ENCODE results near the gene RPL9. TPM values are rescaled to one million over a fixed set of nuclear protein-coding genes. Genes with fewer than 3 reads are reported as not detected.
A peak's percentile ranks its signal among the peaks of the same experiment; 100 is the strongest.

RPL9 gene
- total and polyA plus RNA-seq, 2 of the 13 experiments (the other 11 are each of a cell fraction or from before 2014, with no cell fraction given), result 993 to 2,148 TPM

GRCh38 chr4:39470402-39470801, 11.7 kb upstream of the RPL9 start:
- ChIA-PET POLR2A (interaction anchor here (1.0 to 5.3 kb wide), 5 partner anchors 11 to 227 kb away, joined by 3 to 34 read pairs (median 12); partner anchors contain the start of genes LIAS, RPL9, SMIM14 and UBE2K), CTCF (ENCODE audit: low intra/inter-chr PET ratio, low total read pairs) (interaction anchor here (1.3 kb wide), 1 partner anchor 122 kb away, joined by 6 read pairs; no protein-coding TSS in a partner anchor)
- DNase-seq (ENCODE audit: low spot score) (peak; percentile 49), ATAC-seq (peak; percentile 64), FAIRE-seq (peak; percentile 51)
- Histone ChIP-seq H3K27me3 (ENCODE audit: control insufficient read depth in 1 of 2, insufficient read depth in 2 of 2, low read length in 2 of 2) (no peaks in the 10 kb centered on the region), H3K9ac (ENCODE audit: insufficient read depth, low read depth, low read length) (no peak overlapping the region), H3K79me2 (ENCODE audit: insufficient read depth, low read length) (no peaks in the 10 kb centered on the region), H3K36me3 (replicated peaks in 1 of 2; ENCODE audit: control insufficient read depth in 1 of 2, insufficient read depth in 2 of 2, low read length in 2 of 2) (peaks cover 0 to 2% of the 10 kb centered on the region in 2 experiments; a peak in 1 of 5 replicates), H3K4me2 (ENCODE audit: low read depth, low read length) (no peak overlapping the region), H3K4me1 (ENCODE audit: insufficient read depth, low read length) (peaks cover 54% of the 10 kb centered on the region), H4K20me1 (ENCODE audit: insufficient read depth, low read length) (no peaks in the 10 kb centered on the region), H3K9me3 (ENCODE audit: low read length) (no peaks in the 10 kb centered on the region), H3K4me3 (replicated peaks in 1 of 3; ENCODE audit: insufficient read depth in 1 of 3, low read depth in 2 of 3, low read length in 3 of 3) (no peak overlapping the region), H2AFZ (ENCODE audit: low read length) (no peak overlapping the region), H3K27ac (ENCODE audit: extremely low read length, insufficient read depth, low read length) (peak overlapping the region; percentile 77)
- intact Hi-C loops (cut with micrococcal nuclease; ENCODE audit: unreplicated experiment), result no loop called here
- no TSS peak for BruUV-seq (replicated peaks)
- 35% methylated on average over 1 of the region's 1 CpG for WGBS (ENCODE audit: low lambda C conversion rate)
- in situ Hi-C loops (cut with HindIII; ENCODE audit: extremely low pct_ligation_motif_present, low pct_unique_long_range_greater_than_20kb), result no loop called here
- TF ChIP-seq, protein P1, sequence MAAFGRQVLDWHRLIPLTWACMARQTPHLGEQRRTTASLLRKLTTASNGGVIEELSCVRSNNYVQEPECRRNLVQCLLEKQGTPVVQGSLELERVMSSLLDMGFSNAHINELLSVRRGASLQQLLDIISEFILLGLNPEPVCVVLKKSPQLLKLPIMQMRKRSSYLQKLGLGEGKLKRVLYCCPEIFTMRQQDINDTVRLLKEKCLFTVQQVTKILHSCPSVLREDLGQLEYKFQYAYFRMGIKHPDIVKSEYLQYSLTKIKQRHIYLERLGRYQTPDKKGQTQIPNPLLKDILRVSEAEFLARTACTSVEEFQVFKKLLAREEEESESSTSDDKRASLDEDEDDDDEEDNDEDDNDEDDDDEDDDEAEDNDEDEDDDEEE (CRISPR knock-in tag; IDR thresholded peaks at IDR 0.05), result no peak
- TF ChIP-seq ZNF790 (CRISPR knock-in tag; IDR thresholded peaks at IDR 0.05; ENCODE audit: borderline replicate concordance), result no peak
- TF ChIP-seq ZMAT5 (CRISPR knock-in tag; IDR thresholded peaks at IDR 0.05; ENCODE audit: borderline replicate concordance, low read depth), result no peak
- TF ChIP-seq SAP130 (CRISPR knock-in tag; IDR thresholded peaks at IDR 0.05; ENCODE audit: low read depth), result peak; percentile 41; the same call in 1 of the 2 replicates
- peak; percentile 54 for TF ChIP-seq GATAD2A (CRISPR knock-in tag; IDR thresholded peaks at IDR 0.05)
- TF ChIP-seq HDAC1 (CRISPR knock-in tag; IDR thresholded peaks at IDR 0.05), result 0 out of 2 replicates have a peak, but pooled peaks have one; percentile 38
- TF ChIP-seq NR2F1 (CRISPR knock-in tag; IDR thresholded peaks at IDR 0.05), result 0 out of 4 replicates have a peak, but pooled peaks of 1 of the 2 experiments have one; percentile 28
- TF ChIP-seq RCOR2 (CRISPR knock-in tag; IDR thresholded peaks at IDR 0.05), result 0 out of 2 replicates have a peak, but pooled peaks have one; percentile 35
- no peak for TF ChIP-seq ZNF138 (CRISPR knock-in tag; IDR thresholded peaks at IDR 0.05; ENCODE audit: low read depth)
- no peak for TF ChIP-seq SOX13 (IDR thresholded peaks at IDR 0.05)
- peak in 1 of 2 experiments; percentile 52; a peak in 1 of 4 replicates for TF ChIP-seq SOX13 (CRISPR knock-in tag; conservative IDR thresholded peaks at IDR 0.05 in 1 of 2, IDR thresholded peaks at IDR 0.05 in 1 of 2)
- TF ChIP-seq NAIF1 (CRISPR knock-in tag; IDR thresholded peaks at IDR 0.05; ENCODE audit: borderline replicate concordance), result no peak
- no peak for TF ChIP-seq EHMT2 (IDR thresholded peaks at IDR 0.05; ENCODE audit: borderline replicate concordance, low read depth, low read length)
- TF ChIP-seq NFATC3 (CRISPR knock-in tag; IDR thresholded peaks at IDR 0.05), result no peak
- no peak for TF ChIP-seq ZNF460 (CRISPR knock-in tag; IDR thresholded peaks at IDR 0.05; ENCODE audit: borderline replicate concordance)
- TF ChIP-seq TEAD3 (CRISPR knock-in tag; optimal IDR thresholded peaks at IDR 0.05; ENCODE audit: borderline replicate concordance), result peak; percentile 27
- TF ChIP-seq PREB (CRISPR knock-in tag; IDR thresholded peaks at IDR 0.05), result no peak

Measured in HepG2 (cell line).